DMS 273 (cell line): ENCODE results near the gene AMIGO1.
"Not testable (repeated sequence)": the region's sequence is repeated elsewhere in the genome, so short reads cannot be mapped to it uniquely, and the experiment has no call there.

Source experiments
- DNase-seq: peaks from one replicate; lab custom pipeline; 2025; ENCODE audit not compliant: unreplicated experiment; lab: John Stamatoyannopoulos, UW

Gene AMIGO1

DNA sequence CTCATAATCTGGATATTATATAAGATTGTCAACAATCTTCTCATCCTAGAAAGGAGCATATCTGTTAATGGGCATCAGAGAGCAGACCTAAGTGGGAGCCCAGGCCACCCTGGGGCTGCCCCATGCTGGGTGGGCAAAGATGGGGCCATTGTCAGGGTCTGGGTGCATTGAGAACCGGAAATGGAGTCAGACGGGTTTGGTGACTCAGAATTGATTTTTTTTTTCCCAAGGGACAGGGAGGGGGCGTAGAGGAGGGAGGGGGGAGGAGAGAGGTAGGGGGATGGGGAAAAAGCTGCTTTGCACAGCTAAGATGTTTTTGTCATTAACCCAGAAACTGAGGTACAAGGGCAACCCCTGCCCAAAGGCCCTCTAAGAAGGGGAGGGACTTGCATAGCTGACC is 24.5 kb downstream of the AMIGO1 start:
- no peak for DNase-seq

GRCh38 chr1:109484519-109484975 is 25.0 kb downstream of the AMIGO1 start:
- DNase-seq = peak; percentile 63

DNA sequence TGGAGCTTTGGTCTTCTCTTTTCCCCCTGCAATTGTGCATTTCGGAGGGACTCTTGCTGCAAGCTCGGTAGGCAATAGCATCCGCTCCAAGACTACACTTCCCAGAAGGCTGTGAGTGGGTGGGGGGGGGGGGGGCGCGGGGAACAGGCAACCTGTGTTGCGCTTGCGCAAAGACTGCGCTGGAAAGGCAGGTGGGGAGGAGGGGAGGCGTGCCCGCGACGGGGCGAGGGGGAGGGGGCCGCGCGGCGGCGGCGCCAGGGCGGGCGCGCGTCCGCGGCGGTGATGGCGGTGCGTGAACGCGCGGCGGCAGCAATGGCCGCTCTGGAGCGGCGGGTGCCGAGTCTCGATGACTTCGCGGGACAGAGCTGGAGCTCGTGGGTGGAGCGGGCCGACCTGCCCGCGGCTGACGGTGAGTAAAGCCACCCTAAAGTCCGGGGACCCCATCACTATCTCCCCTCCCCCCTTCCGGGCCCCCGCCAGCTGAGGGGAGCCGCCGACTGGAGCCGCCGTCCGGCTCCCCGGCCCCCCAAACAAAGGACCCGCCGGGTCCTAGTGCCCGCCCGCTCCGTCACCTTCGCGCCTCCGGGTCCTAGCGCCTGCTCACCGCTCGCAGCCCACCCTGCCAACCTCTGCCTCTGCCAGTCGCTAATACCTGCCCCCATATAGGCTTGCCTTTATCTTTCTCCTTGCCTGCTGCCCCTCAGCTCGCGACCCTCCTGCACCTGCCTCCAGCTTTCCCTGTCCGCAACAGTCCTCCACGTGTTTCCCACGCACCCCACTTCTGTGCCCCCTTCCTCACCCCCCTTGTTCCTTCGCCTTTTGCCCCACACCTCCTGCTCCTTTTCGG is 25.6 kb downstream of the AMIGO1 start, which contains the start of gene ATXN7L2:
ATXN7L2 (plus strand) TSS at position 234 of the 847 bp plus-strand sequence; CDS start at position 283, 49 bp downstream.
- DNase-seq = peak; percentile 96

- DNase-seq = peak; percentile 87
Observed at GRCh38 chr1:109482791-109483671, 26.5 kb downstream of the AMIGO1 start.

DNA sequence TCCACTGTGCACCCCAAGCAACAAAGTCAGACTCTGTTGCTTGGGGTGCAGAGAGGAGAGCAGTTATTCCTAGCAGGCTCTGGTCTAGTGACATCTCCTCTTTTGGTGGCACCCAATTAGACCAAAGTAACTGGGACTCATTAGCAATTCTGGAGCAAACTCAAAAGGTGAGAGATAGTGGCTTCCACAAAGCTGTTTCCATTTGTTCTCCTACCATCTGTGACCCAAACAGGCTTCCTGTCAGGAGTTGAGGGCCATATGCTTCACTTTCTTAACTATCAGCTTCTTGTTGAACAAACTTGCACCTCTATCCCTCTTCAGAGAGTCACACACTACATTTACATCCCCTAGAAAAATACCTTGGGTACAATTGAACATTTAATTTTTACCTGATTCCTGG is 27.3 kb downstream of the AMIGO1 start:
- peak; percentile 72 for DNase-seq

- DNase-seq = peak; percentile 60
Observed at GRCh38 chr1:109481646-109482045, 27.9 kb downstream of the AMIGO1 start.

DNA sequence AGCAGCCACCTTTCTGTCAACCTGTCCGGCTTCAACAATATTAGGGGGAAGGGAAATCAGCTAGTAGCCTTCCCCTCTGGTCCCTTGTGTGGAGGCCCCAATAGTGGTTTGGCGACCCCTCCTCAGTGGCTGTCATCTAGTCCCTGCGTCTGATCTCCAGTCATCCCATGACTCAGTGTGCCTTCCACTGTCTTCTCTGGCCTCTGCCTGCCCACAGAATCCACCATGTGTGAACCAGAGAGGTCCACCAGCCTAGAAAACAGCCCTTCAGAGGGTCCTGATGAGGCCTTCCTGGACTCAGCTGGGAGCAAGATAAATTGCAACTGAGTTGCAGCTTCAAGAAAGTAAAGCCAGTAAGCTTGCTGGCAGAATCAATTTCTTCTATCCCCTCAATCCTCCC is 29.6 kb downstream of the AMIGO1 start:
- no peak for DNase-seq

DNA sequence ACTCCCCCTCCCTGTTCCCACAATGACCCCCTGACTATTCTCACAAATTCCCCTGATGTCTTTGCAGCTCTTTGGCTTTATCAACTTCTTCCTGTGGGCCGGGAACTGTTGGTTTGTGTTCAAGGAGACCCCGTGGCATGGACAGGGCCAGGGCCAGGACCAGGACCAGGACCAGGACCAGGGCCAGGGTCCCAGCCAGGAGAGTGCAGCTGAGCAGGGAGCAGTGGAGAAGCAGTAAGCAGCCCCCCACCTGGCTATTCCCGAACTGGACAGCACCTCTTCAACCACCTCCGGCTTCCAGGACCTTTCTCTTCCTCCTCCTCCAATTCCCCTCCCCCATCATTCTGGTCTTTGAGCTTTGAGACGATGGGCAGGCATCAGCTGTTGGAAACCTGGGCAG is 30.2 kb downstream of the AMIGO1 start:
- no peak for DNase-seq

DNA sequence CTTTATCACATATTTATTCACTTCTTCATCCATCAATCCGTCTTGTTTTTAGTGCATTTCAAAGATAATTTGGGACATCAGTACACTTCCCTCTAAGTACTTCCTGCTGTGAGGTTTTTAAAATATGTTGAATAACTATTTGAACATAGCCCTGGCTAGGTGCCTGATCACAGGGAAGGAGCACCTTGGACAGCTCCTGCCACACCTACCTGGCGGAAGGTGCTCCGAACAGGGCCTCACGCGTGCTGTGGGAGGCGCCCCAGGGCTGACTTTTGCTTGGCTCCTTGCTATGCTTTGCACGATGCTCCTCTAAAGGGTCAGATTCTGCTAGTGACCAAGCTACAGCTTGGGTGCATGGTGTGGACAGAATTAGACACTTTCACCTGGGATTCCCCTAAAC is 30.7 kb downstream of the AMIGO1 start:
- no peak for DNase-seq

GRCh38 chr1:109477821-109478220 is 31.7 kb downstream of the AMIGO1 start:
- no peak for DNase-seq

DNA sequence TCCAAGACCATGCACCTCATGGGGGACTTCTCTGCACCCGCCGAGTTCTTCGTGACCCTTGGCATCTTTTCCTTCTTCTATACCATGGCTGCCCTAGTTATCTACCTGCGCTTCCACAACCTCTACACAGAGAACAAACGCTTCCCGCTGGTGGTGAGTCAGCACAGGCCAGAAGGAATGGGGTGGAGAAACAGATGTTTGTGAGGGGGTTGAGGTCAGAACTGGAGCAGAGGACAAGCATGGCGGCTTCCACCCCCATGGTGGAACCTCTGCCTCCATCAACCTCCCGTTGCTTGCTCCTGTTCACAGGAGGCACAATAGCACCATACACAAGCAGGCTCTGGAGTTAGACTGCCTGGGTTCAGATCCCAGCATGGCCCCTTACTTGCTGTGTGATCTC is 32.7 kb downstream of the AMIGO1 start:
- no peak for DNase-seq

- no peak for DNase-seq
Observed at GRCh38 chr1:109475261-109475660, 34.3 kb downstream of the AMIGO1 start.

DNA sequence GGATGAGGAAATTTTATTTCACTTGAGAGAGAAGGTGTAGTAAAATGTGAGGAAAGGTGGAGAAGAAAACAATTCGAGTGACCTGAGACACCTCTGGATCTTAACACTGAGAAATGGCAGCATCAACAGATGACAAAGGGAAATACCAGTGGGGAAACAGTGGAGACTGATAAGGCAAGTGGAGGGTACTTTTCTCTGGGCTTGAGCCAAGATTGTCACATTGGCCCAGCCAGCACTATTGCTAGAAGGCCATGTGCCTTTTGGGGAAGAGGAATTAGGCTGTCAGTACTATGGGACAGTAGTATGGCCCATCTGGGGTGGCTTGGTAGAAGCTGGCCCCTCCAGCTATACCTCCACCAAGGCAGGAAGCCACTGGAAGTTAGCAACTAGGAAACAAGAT is 34.8 kb downstream of the AMIGO1 start:
- no peak for DNase-seq

GRCh38 chr1:109473284-109474057 is 36.1 kb downstream of the AMIGO1 start:
- DNase-seq = not testable (repeated sequence)

DNA sequence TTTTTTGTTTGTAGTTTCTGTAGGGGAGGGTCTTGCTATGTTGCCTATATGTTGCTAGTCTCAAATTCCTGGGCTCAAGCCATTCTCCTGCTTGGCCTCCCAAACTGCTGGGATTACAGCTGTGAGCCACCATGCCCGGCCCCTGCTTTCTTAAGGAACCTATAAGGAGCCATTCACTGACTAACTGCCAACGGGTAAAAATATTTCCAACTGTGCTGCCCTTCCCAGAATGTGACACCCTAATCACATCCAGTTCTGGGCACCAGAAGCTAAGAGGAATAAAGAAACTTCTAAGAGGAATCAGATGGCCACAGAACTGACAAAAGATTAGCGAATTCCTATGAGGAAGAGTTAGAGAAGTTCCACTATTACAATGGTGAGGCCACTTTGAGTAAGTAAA is 36.7 kb downstream of the AMIGO1 start:
- DNase-seq = no peak

- DNase-seq = no peak
Observed at GRCh38 chr1:109470245-109470644, 39.3 kb downstream of the AMIGO1 start.

DNA sequence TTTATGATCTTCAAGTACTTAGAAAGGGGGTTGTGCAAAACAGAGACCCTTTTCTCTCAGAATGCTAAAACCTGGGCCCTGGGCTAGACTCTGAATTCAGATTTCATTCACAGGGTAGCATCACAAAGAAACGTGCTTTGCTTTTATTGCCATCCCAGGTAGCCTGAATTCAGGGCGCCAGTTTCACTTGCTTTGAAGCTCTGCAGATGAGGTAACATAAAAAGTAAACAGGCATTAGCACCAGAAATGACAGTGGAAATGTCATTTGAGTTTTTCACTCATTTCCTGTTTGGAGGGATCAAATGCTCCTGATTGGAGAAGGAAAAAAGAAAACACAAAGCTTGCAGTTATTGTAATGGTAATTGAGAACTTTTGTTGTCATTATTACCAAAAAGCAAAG is 40.6 kb downstream of the AMIGO1 start:
- DNase-seq = no peak

GRCh38 chr1:109468061-109468460 is 41.5 kb downstream of the AMIGO1 start:
- DNase-seq = no peak

DNA sequence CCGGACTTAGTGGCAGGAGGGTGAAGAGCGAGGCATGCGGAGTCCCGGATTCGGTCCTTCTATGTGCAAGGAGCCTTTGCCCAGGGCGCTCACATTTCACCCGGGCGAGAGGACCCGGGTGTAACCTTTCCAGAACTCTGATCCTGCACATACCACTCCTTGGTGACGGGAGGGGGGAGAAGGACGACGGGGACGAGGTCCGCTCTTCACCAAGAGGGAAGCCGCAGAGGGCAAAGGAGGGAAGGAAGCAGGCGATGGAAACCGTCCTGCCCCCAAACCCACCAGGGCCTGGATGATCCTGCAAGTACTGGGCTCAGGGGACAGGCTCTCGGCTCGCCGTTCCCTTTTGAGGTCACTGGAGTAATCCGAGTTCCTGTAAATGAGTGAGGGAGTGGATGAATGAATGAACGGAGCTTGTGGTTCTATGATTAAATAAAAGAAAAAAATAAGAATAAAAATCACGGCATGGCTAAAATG is 42.2 kb downstream of the AMIGO1 start:
- DNase-seq = no peak

GRCh38 chr1:109466452-109467300 is 42.9 kb downstream of the AMIGO1 start, which contains the start of gene SYPL2:
Gene SYPL2, plus strand, starts transcription at chr1:109466546. Its CDS starts 298 bp downstream, at chr1:109466844.
- peak; percentile 67 for DNase-seq
